Measurements from ENCODE around the gene ARHGAP22.

The ARHGAP22 gene

DNA sequence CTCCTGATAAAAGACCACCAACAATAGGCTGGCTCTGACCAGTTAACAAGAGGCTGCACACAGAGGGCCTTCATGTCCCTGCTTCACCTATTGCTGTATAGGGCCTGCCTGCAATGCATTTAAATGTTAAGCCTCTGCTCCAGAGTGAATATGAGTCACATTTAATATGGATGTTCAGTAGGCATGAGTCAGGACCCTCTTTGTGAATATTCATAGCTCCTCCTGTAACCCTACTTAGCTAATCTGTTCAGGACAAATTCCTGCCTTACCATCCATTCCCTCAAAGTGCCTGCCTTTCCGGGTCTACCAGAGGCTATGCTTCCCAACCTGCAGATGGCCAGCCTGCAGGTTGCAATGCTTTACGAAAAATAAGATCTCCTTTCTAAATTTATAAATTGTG lies 32.5 kb downstream of the ARHGAP22 start:
- in situ Hi-C loops (cut with MboI; ENCODE audit: low sequenced_read_pairs, unreplicated experiment): no loop called here
- TF ChIP-seq, protein P1, sequence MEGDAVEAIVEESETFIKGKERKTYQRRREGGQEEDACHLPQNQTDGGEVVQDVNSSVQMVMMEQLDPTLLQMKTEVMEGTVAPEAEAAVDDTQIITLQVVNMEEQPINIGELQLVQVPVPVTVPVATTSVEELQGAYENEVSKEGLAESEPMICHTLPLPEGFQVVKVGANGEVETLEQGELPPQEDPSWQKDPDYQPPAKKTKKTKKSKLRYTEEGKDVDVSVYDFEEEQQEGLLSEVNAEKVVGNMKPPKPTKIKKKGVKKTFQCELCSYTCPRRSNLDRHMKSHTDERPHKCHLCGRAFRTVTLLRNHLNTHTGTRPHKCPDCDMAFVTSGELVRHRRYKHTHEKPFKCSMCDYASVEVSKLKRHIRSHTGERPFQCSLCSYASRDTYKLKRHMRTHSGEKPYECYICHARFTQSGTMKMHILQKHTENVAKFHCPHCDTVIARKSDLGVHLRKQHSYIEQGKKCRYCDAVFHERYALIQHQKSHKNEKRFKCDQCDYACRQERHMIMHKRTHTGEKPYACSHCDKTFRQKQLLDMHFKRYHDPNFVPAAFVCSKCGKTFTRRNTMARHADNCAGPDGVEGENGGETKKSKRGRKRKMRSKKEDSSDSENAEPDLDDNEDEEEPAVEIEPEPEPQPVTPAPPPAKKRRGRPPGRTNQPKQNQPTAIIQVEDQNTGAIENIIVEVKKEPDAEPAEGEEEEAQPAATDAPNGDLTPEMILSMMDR (IDR thresholded peaks at IDR 0.05; ENCODE audit: borderline replicate concordance, control extremely low read depth, extremely low read depth, insufficient read depth, missing control alignments): no peak
- DNase-seq (ENCODE audit: low spot score): no peak

DNA sequence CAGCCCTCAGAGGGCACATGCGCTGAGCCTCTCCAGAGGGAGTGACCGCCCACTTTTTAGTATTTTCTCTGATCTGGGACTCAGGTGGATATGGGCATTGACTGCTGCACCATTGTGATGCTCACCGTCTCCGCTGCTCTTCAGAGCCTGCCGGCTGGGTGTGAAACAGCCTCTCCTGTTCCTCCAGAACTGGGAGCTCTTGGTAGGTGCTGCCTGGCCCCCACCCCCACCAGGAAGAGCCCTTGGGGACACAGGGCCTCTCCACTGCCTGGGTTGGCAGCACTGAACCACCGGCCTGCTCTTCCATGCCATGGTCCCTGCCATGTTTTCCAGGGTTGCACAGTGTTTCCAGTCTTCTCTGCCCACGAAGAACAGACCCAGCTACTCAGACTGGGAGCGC lies 36.3 kb downstream of the ARHGAP22 start:
- TF ChIP-seq, protein P1 (IDR thresholded peaks at IDR 0.05; ENCODE audit: borderline replicate concordance, control extremely low read depth, extremely low read depth, insufficient read depth, missing control alignments): no peak
- in situ Hi-C loops (cut with MboI; ENCODE audit: low sequenced_read_pairs, unreplicated experiment): no loop called here
- DNase-seq (ENCODE audit: low spot score): no peak

DNA sequence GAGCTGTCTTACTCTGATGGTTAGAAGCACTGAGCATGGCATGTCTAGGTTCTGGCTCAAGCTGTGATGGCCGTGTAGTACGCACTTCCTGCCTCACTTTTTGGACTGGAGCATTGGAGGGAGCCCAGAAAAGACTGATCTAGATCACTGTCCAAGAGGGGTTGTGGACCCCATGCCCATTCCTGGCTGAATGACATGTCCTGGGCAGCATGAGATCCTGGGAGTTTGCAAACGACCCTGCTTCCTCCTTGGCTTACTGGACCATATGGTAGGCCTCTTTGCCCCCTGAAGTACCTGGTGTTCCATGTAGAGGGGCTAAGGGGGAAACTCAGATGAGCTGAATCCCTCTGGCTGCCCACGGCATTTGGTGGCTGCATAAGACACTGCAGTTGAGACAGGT lies 36.7 kb downstream of the ARHGAP22 start:
- DNase-seq (ENCODE audit: low spot score): no peak
- in situ Hi-C loops (cut with MboI; ENCODE audit: low sequenced_read_pairs, unreplicated experiment): no loop called here
- TF ChIP-seq, protein P1 (IDR thresholded peaks at IDR 0.05; ENCODE audit: borderline replicate concordance, control extremely low read depth, extremely low read depth, insufficient read depth, missing control alignments): no peak

DNA sequence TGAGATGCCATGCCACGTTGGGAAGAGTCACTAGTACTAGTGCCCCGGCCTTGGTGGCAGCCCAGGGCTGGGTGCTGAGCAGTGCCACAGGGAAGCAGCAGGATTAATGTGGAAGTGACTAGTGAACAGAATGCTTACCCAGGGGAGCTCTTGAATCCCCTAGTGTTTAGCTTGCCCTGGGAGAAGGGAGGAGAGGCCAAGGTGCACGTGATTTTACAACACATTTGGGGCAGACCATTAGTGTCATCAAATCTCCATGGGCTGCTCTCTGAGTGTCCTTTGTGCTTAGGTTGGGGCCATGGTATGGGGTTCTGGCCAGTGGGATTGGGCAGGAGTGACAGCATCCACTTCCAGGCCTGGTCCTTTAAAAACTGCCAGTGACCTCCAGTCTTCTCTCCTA lies 37.5 kb downstream of the ARHGAP22 start:
- TF ChIP-seq, protein P1 (IDR thresholded peaks at IDR 0.05; ENCODE audit: borderline replicate concordance, control extremely low read depth, extremely low read depth, insufficient read depth, missing control alignments): no peak
- in situ Hi-C loops (cut with MboI; ENCODE audit: low sequenced_read_pairs, unreplicated experiment): no loop called here
- no peak for DNase-seq (ENCODE audit: low spot score)

DNA sequence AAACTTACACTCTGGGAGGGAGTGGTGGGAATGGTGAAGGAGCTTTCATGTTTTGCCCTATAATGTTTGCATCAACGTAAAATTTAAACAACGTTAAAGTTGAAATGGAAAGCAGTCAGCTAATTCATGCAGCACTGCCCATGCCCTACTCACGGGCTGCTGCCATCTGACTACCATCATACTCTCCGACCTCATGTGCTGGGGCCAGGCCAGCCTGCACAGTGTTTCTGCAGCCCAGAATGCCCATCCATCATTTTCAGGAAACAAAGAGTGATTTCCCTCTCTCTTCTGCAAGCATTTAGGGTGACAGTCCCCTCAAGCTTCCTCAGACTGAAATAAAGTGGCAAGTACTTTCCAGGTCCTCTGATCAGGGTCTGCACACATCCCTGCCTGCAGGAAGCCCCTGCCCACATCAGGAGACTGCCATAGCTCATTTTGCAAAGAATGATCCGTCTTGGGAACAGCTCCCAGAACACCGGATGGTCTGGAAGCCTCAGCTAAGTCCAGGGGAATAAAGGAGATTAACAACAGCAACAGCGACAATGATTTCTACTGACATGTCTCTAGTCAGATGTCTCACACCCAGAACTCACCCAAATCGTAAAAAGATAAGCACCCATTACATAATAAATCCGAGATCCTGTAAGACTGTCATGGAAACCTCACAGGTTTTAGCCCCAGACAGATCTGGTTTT lies 40.3 kb downstream of the ARHGAP22 start:
- TF ChIP-seq, protein P1 (IDR thresholded peaks at IDR 0.05; ENCODE audit: borderline replicate concordance, control extremely low read depth, extremely low read depth, insufficient read depth, missing control alignments): no peak
- in situ Hi-C loops (cut with MboI; ENCODE audit: low sequenced_read_pairs, unreplicated experiment): no loop called here

DNA sequence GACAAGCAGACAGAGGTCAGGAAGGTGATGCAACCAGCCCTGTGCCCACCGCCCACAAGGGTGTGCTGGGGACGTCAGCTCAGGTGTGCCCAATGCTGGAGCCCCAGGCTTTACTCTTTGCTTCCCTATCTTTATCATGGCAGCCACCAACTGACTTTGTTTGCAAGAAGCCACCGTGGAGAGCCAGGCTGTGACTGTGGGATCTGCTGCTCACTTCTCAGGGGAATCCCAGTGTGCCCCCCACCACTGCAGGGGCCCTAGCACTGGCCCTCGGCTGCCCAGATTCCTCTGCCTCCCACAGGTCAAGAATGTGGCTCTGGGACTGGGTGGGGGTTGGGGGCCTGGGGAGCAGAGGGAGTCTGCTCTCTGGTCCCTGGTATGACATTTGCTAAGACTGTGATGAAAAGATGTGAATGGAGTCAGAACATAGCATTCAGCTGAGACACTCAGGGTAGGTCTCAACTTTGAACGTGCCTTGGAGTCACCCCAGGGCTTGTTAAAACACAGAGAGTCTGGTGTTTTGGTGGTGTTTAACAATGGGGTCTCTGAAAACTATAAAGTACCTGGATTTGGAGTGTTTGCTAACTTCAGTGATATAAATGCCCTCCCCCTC lies 47.3 kb downstream of the ARHGAP22 start:
- TF ChIP-seq, protein P1 (IDR thresholded peaks at IDR 0.05; ENCODE audit: borderline replicate concordance, control extremely low read depth, extremely low read depth, insufficient read depth, missing control alignments): no peak
- in situ Hi-C loops (cut with MboI; ENCODE audit: low sequenced_read_pairs, unreplicated experiment): no loop called here
- DNase-seq (ENCODE audit: low spot score): no peak

More for the DNA sequence above, 40.3 kb downstream of the ARHGAP22 start:
- no peak for DNase-seq (ENCODE audit: low spot score)
